IMR-90 (cell line): ENCODE results near the gene KCNJ16. TPM values are rescaled to one million over a fixed set of nuclear protein-coding genes. Genes with fewer than 3 reads are reported as not detected.

Source experiments
- ATAC-seq: fragments of 200-7000 bp; cut with Tn5 transposase; 2 replicates; pipeline ENCODE4 v1.9.1; 2020; ENCODE audit warnings: low read depth, mild to moderate bottlenecking, moderate library complexity
- BruUV-seq: library from RNA; stranded (reverse); fragments of 400-500 nt; replicated peaks from 2 replicates; lab custom pipeline; 2021; lab: Mats Ljungman, UMichigan
- CTCF ChIA-PET: fragments of 300-600 bp; formaldehyde crosslinking; extraction: SDS; loops from one replicate; lab custom pipeline; 2021; ENCODE audit warnings: antibody characterized with exemption; lab: Yijun Ruan, JAX
- POLR2A ChIA-PET: fragments of 300-600 bp; sonication (Branson Sonifier 250); formaldehyde crosslinking; loops from one replicate; lab custom pipeline; 2022; ENCODE audit warnings: antibody characterized with exemption; ENCODE audit not compliant: unreplicated experiment; lab: Charles Lee
- DNase-seq: peaks from one replicate; pipeline ENCODE4 v3.0.0; 2013
- H2AFZ ChIP-seq: replicated peaks from 2 replicates; pipeline ENCODE3; 2013; ENCODE audit warnings: low read length, mild to moderate bottlenecking; ENCODE audit not compliant: poor library complexity
- H2AK5ac ChIP-seq: 2 replicates; pipeline ENCODE4 v1.6.1; 2013; ENCODE audit warnings: low read depth, low read length, inconsistent platforms
- H2AK9ac ChIP-seq: replicated peaks from 2 replicates; pipeline ENCODE3; 2013; ENCODE audit warnings: mild to moderate bottlenecking, low read depth, low read length, moderate library complexity; ENCODE audit not compliant: poor library complexity
- H2BK120ac ChIP-seq: 2 replicates; pipeline ENCODE4 v1.6.1; 2013; ENCODE audit warnings: low read depth, low read length, inconsistent platforms
- H2BK15ac ChIP-seq: 3 replicates; pipeline ENCODE4 v1.6.1; 2013; ENCODE audit warnings: low read depth, low read length, inconsistent platforms
- H2BK20ac ChIP-seq: 2 replicates; pipeline ENCODE4 v1.6.1; 2013; ENCODE audit warnings: low read depth, mild to moderate bottlenecking, inconsistent platforms, low read length, moderate library complexity
- H2BK5ac ChIP-seq: 2 replicates; pipeline ENCODE4 v1.6.1; 2013; ENCODE audit warnings: mild to moderate bottlenecking, low read depth, low read length, inconsistent platforms; ENCODE audit not compliant: poor library complexity, severe bottlenecking
- H3K14ac ChIP-seq: replicated peaks from 2 replicates; pipeline ENCODE4 v1.6.1; 2013; ENCODE audit warnings: low read depth, low read length, inconsistent platforms
- H3K18ac ChIP-seq: 2 replicates; pipeline ENCODE4 v1.6.1; 2013; ENCODE audit warnings: low read depth, low read length, control low read depth
- H3K23ac ChIP-seq: 2 replicates; pipeline ENCODE4 v1.6.1; 2013; ENCODE audit warnings: low read depth, low read length, inconsistent platforms
- H3K27ac ChIP-seq: 2 replicates; pipeline ENCODE4 v1.5.1; 2013; ENCODE audit warnings: mild to moderate bottlenecking, control low read depth, low read length; ENCODE audit not compliant: insufficient read depth
- H3K27me3 ChIP-seq: 2 replicates; pipeline ENCODE4 v1.6.1; 2013; ENCODE audit warnings: low read length; ENCODE audit not compliant: control insufficient read depth, insufficient read depth
- H3K36me3 ChIP-seq: 2 replicates; pipeline ENCODE4 v1.6.1; 2013; ENCODE audit warnings: low read length, mixed read lengths; ENCODE audit not compliant: control insufficient read depth, insufficient read depth
- H3K4ac ChIP-seq: 2 replicates; pipeline ENCODE4 v1.6.1; 2013; ENCODE audit warnings: low read depth, low read length, inconsistent platforms
- H3K4me1 ChIP-seq: 2 replicates; pipeline ENCODE4 v1.6.1; 2013; ENCODE audit warnings: low read length, mixed read lengths; ENCODE audit not compliant: control insufficient read depth, insufficient read depth
- H3K4me2 ChIP-seq: 2 replicates; pipeline ENCODE4 v1.6.1; 2013; ENCODE audit warnings: low read depth, mild to moderate bottlenecking, control low read depth, low read length, moderate library complexity
- H3K4me3 ChIP-seq: 2 replicates; pipeline ENCODE4 v1.5.1; 2013; ENCODE audit warnings: low read depth, mild to moderate bottlenecking, control low read depth, low read length, moderate library complexity; ENCODE audit not compliant: insufficient read depth
- H3K56ac ChIP-seq: 2 replicates; pipeline ENCODE4 v1.6.1; 2013; ENCODE audit warnings: low read length, inconsistent platforms; ENCODE audit not compliant: insufficient read depth; ENCODE audit errors: extremely low read depth
- H3K79me1 ChIP-seq, 2 experiments: 2 replicates each; pipeline ENCODE4 v1.6.1; 2013; ENCODE audit warnings: low read length in 2 of 2, inconsistent platforms in 1 of 2, low read depth in 1 of 2
- H3K9ac ChIP-seq: 2 replicates; pipeline ENCODE4 v1.6.1; 2013; ENCODE audit warnings: low read depth, low read length, control low read depth
- H3K9me1 ChIP-seq: 2 replicates; pipeline ENCODE4 v1.6.1; 2013; ENCODE audit warnings: low read length, inconsistent platforms; ENCODE audit not compliant: insufficient read depth
- H3K9me3 ChIP-seq: 2 replicates; pipeline ENCODE4 v1.6.1; 2013; ENCODE audit warnings: low read length; ENCODE audit not compliant: control insufficient read depth, insufficient read depth
- H4K20me1 ChIP-seq: 2 replicates; pipeline ENCODE4 v1.6.1; 2013; ENCODE audit warnings: low read length, inconsistent platforms; ENCODE audit not compliant: insufficient read depth
- H4K5ac ChIP-seq: 2 replicates; pipeline ENCODE4 v1.6.1; 2013; ENCODE audit warnings: mild to moderate bottlenecking, low read depth, low read length, control low read depth
- H4K8ac ChIP-seq, 2 experiments: 2 replicates each; pipeline ENCODE4 v1.6.1; 2013; ENCODE audit warnings: low read depth in 2 of 2, low read length in 2 of 2, control low read depth in 1 of 2, inconsistent platforms in 1 of 2
- H4K91ac ChIP-seq: 2 replicates; pipeline ENCODE4 v1.6.1; 2013; ENCODE audit warnings: low read depth, low read length, inconsistent platforms; ENCODE audit not compliant: insufficient read depth
- BHLHE40 ChIP-seq: fragments of 150-350 bp; IDR thresholded peaks from 2 replicates; pipeline ENCODE4 v1.6.1; 2016; ENCODE audit warnings: mild to moderate bottlenecking, low read depth, low read length
- CEBPB ChIP-seq: IDR thresholded peaks from 2 replicates; pipeline ENCODE4 v1.6.1; 2012; ENCODE audit warnings: low read depth, low read length, improper control_type of control experiment
- CHD1 ChIP-seq: IDR thresholded peaks from 2 replicates; pipeline ENCODE4 v1.6.1; 2012; ENCODE audit warnings: low read depth, low read length, improper control_type of control experiment
- CTCF ChIP-seq: conservative IDR thresholded peaks from 2 replicates; pipeline ENCODE4 v1.5.1; 2012; ENCODE audit warnings: mild to moderate bottlenecking, low read depth, low read length, improper control_type of control experiment
- FOS ChIP-seq: fragments of 150-350 bp; IDR thresholded peaks from 2 replicates; pipeline ENCODE4 v1.6.1; 2016; ENCODE audit warnings: low read depth, low read length
- MAFK ChIP-seq: IDR thresholded peaks from 2 replicates; pipeline ENCODE4 v1.6.1; 2012; ENCODE audit warnings: low read depth, low read length, improper control_type of control experiment
- MAZ ChIP-seq: IDR thresholded peaks from 2 replicates; pipeline ENCODE4 v1.6.1; 2012; ENCODE audit warnings: low read depth, mild to moderate bottlenecking, low read length, improper control_type of control experiment, moderate library complexity, borderline replicate concordance
- MXI1 ChIP-seq: IDR thresholded peaks from 2 replicates; pipeline ENCODE4 v1.6.1; 2012; ENCODE audit warnings: low read depth, mild to moderate bottlenecking, low read length, moderate library complexity, borderline replicate concordance
- NFE2L2 ChIP-seq: fragments of 150-350 bp; IDR thresholded peaks from 2 replicates; pipeline ENCODE4 v1.6.1; 2016; ENCODE audit warnings: low read depth, mild to moderate bottlenecking, low read length
- POLR2A ChIP-seq: IDR thresholded peaks from 2 replicates; pipeline ENCODE4 v1.6.1; 2012; ENCODE audit warnings: mild to moderate bottlenecking, low read depth, low read length
- RAD21 ChIP-seq: IDR thresholded peaks from 2 replicates; pipeline ENCODE4 v1.6.1; 2012; ENCODE audit warnings: low read length, improper control_type of control experiment
- RCOR1 ChIP-seq: IDR thresholded peaks from 2 replicates; pipeline ENCODE4 v1.6.1; 2012; ENCODE audit warnings: mild to moderate bottlenecking, low read length, improper control_type of control experiment; ENCODE audit not compliant: insufficient replicate concordance
- RFX5 ChIP-seq: IDR thresholded peaks from 2 replicates; pipeline ENCODE4 v1.8.0; 2012; ENCODE audit warnings: low read depth, mild to moderate bottlenecking, low read length, moderate library complexity
- SMC3 ChIP-seq: fragments of 150-350 bp; IDR thresholded peaks from 2 replicates; pipeline ENCODE4 v1.6.1; 2016; ENCODE audit warnings: low read depth, mild to moderate bottlenecking, antibody characterized with exemption, low read length, moderate library complexity
- USF2 ChIP-seq: fragments of 150-350 bp; IDR thresholded peaks from 2 replicates; pipeline ENCODE4 v1.6.1; 2017; ENCODE audit warnings: mild to moderate bottlenecking, antibody characterized with exemption, low read length, low read depth
- WGBS, 2 experiments: methylation state at CpG; one replicate each; pipeline versions ENCODE4 v1.1.5 to v1.1.7; 2013; ENCODE audit warnings: missing lambda C conversion rate in 2 of 2; ENCODE audit not compliant: insufficient read length in 1 of 2; ENCODE audit errors: extremely low coverage in 2 of 2; 5-methylcytosine and 5-hydroxymethylcytosine counted together
- dilution Hi-C: fragments of 300-500 bp; cut with HindIII; formaldehyde crosslinking; loops from one replicate; pipeline ENCODE4 v1.14.3; 2018; ENCODE audit warnings: low sequenced_read_pairs; ENCODE audit not compliant: unreplicated experiment
- in situ Hi-C: fragments of 300-500 bp; cut with MboI; formaldehyde crosslinking; loops from 3 replicates; pipeline ENCODE4 v1.14.3; 2019; ENCODE audit warnings: low sequenced_read_pairs, inconsistent platforms, mixed read lengths
- intact Hi-C: fragments of 100-400 bp; cut with micrococcal nuclease; formaldehyde crosslinking; loops from 2 replicates; pipeline ENCODE4 v1.10.0; 2022
- polyA plus RNA-seq, 3 experiments: library from polyadenylated mRNA; depleted of rRNA; stranded (reverse); fragments of >200 nt; gene quantifications; 2 replicates each; pipeline ENCODE4 v1.2.3, GENCODE V29; 2012; ENCODE audit warnings: low replicate concordance in 1 of 3
- total RNA-seq: library from RNA; depleted of rRNA; stranded (reverse); fragments of >200 nt; gene quantifications from 2 replicates; pipeline ENCODE4 v1.2.3, GENCODE V29; 2012
- TF ChIP-seq, protein P1 (sequence below): fragments of 150-350 bp; IDR thresholded peaks from 2 replicates; pipeline ENCODE4 v1.6.1; 2016; ENCODE audit warnings: low read depth, mild to moderate bottlenecking, low read length, moderate library complexity, borderline replicate concordance

KCNJ16 gene
- total and polyA plus RNA-seq, 2 of the 4 experiments (the other 2 are of a cell fraction) = not detected

DNA sequence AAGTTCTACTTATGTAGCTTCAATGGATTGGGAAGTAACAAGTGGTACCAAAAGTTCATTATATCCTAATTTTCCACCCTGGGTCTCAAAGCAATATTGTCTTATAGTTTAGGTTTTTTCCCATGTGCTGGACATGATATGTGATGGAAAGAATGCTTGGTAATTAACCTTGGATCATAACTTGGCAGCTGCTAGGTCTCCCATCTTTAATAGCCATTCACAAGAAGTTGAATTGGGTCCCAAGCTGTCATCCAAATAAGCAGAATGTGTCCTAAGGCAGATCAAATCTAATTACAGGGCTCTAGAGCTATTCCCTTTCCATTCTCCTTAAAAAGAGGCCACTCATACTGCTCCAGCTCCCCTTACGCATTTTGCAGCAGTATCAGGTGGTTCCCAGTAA, 44.7 kb upstream of the KCNJ16 start:
- no peak overlapping the region for H3K18ac ChIP-seq
- H2BK15ac ChIP-seq = no peak overlapping the region
- H2BK20ac ChIP-seq = no peak overlapping the region
- no peak overlapping the region for H3K56ac ChIP-seq
- POLR2A ChIA-PET = no interaction called here
- H3K27ac ChIP-seq = no peak overlapping the region
- H3K79me1 ChIP-seq = no peaks in the 10 kb centered on the region
- H2AK5ac ChIP-seq = no peak overlapping the region
- H3K23ac ChIP-seq = no peak overlapping the region
- DNase-seq (no peak), ATAC-seq (no peak)
- no peak overlapping the region for H2AFZ ChIP-seq
- no peaks in the 10 kb centered on the region for H3K9me3 ChIP-seq
- no peak overlapping the region for H2BK120ac ChIP-seq
- no peak overlapping the region for H2BK5ac ChIP-seq
- no peak overlapping the region for H4K5ac ChIP-seq
- in situ Hi-C loops (no loop called here), intact Hi-C loops (no loop called here), dilution Hi-C loops (no loop called here)
- no peak overlapping the region for H3K14ac ChIP-seq
- BruUV-seq = no TSS peak
- no peak overlapping the region for H3K4me2 ChIP-seq
- no peak overlapping the region for H3K9ac ChIP-seq
- no peaks in the 10 kb centered on the region for H3K9me1 ChIP-seq
- H3K4me1 ChIP-seq = peaks cover 7% of the 10 kb centered on the region
- no CpG with 5 or more reads among the region's 1 CpG for WGBS, 2 experiments
- no peak overlapping the region for H4K91ac ChIP-seq
- H3K27me3 ChIP-seq = no peaks in the 10 kb centered on the region
- no peak overlapping the region for H3K4ac ChIP-seq
- no peak overlapping the region for H2AK9ac ChIP-seq
- H4K20me1 ChIP-seq = no peaks in the 10 kb centered on the region
- TF ChIP-seq MXI1 (no peak), BHLHE40 (no peak), MAFK (no peak), CTCF (no peak), POLR2A (no peak), USF2 (no peak), RFX5 (no peak), SMC3 (no peak), FOS (no peak), RAD21 (no peak), MAZ (no peak), NFE2L2 (no peak), CEBPB (no peak), RCOR1 (no peak), CHD1 (no peak)
- TF ChIP-seq, protein P1, sequence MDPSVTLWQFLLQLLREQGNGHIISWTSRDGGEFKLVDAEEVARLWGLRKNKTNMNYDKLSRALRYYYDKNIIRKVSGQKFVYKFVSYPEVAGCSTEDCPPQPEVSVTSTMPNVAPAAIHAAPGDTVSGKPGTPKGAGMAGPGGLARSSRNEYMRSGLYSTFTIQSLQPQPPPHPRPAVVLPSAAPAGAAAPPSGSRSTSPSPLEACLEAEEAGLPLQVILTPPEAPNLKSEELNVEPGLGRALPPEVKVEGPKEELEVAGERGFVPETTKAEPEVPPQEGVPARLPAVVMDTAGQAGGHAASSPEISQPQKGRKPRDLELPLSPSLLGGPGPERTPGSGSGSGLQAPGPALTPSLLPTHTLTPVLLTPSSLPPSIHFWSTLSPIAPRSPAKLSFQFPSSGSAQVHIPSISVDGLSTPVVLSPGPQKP = no peak
- CTCF ChIA-PET = no interaction called here
- no peaks in the 10 kb centered on the region for H3K36me3 ChIP-seq
- no peak overlapping the region for H3K4me3 ChIP-seq
- no peak overlapping the region for H4K8ac ChIP-seq
